ENCODE data around the gene CELF6. TPM values are rescaled to one million over a fixed set of nuclear protein-coding genes. Genes with fewer than 3 reads are reported as not detected.
A peak's percentile ranks its signal among the peaks of the same experiment; 100 is the strongest.

CELF6 gene
- total RNA-seq, 4 donors from 2014 or later: 0.13 to 2.4 (median 0.49) TPM; not detected in 1

- H3K9me3 ChIP-seq: no peaks in the 10 kb centered on the region
- no peaks in the 10 kb centered on the region for H3K36me3 ChIP-seq
- no peak for DNase-seq
- H3K4me1 ChIP-seq: no peaks in the 10 kb centered on the region
- in situ Hi-C loops (cut with MboI; ENCODE audit: low sequenced_read_pairs in 4 of 4) (no loop called here), intact Hi-C loops (cut with DNase I; ENCODE audit: low total_unique reads) (no loop called here)
- H3K27me3 ChIP-seq: no peaks in the 10 kb centered on the region
- ATAC-seq: no peak
- no peak overlapping the region for H3K27ac ChIP-seq
- H3K4me3 ChIP-seq: no peak overlapping the region
- no peak for TF ChIP-seq POLR2A (IDR thresholded peaks at IDR 0.05)
- no peak for TF ChIP-seq CTCF (IDR thresholded peaks at IDR 0.05 in 4 of 5, conservative IDR thresholded peaks at IDR 0.05 in 1 of 5)
These were observed 30.2 kb downstream of the CELF6 start for GRCh38 chr15:72289597-72290325.

- H3K4me3 ChIP-seq: no peak overlapping the region
- no peaks in the 10 kb centered on the region for H3K27me3 ChIP-seq
- H3K9me3 ChIP-seq: no peaks in the 10 kb centered on the region
- H3K27ac ChIP-seq: no peak overlapping the region
- H3K36me3 ChIP-seq: no peaks in the 10 kb centered on the region
- in situ Hi-C loops (cut with MboI; ENCODE audit: low sequenced_read_pairs in 4 of 4) (no loop called here), intact Hi-C loops (cut with DNase I; ENCODE audit: low total_unique reads) (no loop called here)
- TF ChIP-seq POLR2A (IDR thresholded peaks at IDR 0.05): no peak
- TF ChIP-seq CTCF (IDR thresholded peaks at IDR 0.05 in 4 of 5, conservative IDR thresholded peaks at IDR 0.05 in 1 of 5): no peak
- DNase-seq (no peak), ATAC-seq (no peak)
- H3K4me1 ChIP-seq: no peaks in the 10 kb centered on the region
These were observed 31.0 kb downstream of the CELF6 start for GRCh38 chr15:72288796-72289596.

GRCh38 chr15:72285927-72286516, 33.9 kb downstream of the CELF6 start:
- Histone ChIP-seq H3K4me1 (no peaks in the 10 kb centered on the region), H3K36me3 (no peaks in the 10 kb centered on the region), H3K27me3 (no peaks in the 10 kb centered on the region), H3K27ac (no peak overlapping the region), H3K9me3 (no peaks in the 10 kb centered on the region), H3K4me3 (no peak overlapping the region)
- DNase-seq: peak; percentile 7 to 37
- intact Hi-C loops (cut with DNase I; ENCODE audit: low total_unique reads) (loop anchor here (1.0 kb wide), 1 partner anchor 87 kb away; no protein-coding TSS in a partner anchor), in situ Hi-C loops (cut with MboI; ENCODE audit: low sequenced_read_pairs in 4 of 4) (no loop called here)
- TF ChIP-seq CTCF (IDR thresholded peaks at IDR 0.05 in 4 of 5, conservative IDR thresholded peaks at IDR 0.05 in 1 of 5): peak; percentile 19 to 73 (median 56)
- TF ChIP-seq POLR2A (IDR thresholded peaks at IDR 0.05): no peak
- peak; percentile 60 to 77 for ATAC-seq

GRCh38 chr15:72285402-72285801, 34.6 kb downstream of the CELF6 start:
- intact Hi-C loops (cut with DNase I; ENCODE audit: low total_unique reads): no loop called here
- Histone ChIP-seq H3K36me3 (no peaks in the 10 kb centered on the region), H3K27ac (no peak overlapping the region), H3K4me3 (no peak overlapping the region), H3K9me3 (no peaks in the 10 kb centered on the region), H3K4me1 (no peaks in the 10 kb centered on the region), H3K27me3 (no peaks in the 10 kb centered on the region)
- DNase-seq (no peak), ATAC-seq (no peak)
- in situ Hi-C loops (cut with MboI; ENCODE audit: low sequenced_read_pairs in 4 of 4): no loop called here
- TF ChIP-seq POLR2A (IDR thresholded peaks at IDR 0.05) (no peak), CTCF (IDR thresholded peaks at IDR 0.05 in 4 of 5, conservative IDR thresholded peaks at IDR 0.05 in 1 of 5) (no peak)

Data from gastrocnemius medialis (tissue), 4 donors.